Activated T-helper 1 cell treated with Interleukin-2 at 50 U/mL for 16 hours (primary cell): Measurements from ENCODE around the gene LIPT1.
"Not testable (repeated sequence)": the region's sequence is repeated elsewhere in the genome, so short reads cannot be mapped to it uniquely, and the experiment has no call there.

Source experiments
- DNase-seq: peaks from one replicate; pipeline ENCODE4 v3.0.0-alpha.2; 2020; ENCODE audit warnings: low read depth

LIPT1 gene

GRCh38 chr2:99180755-99181623 lies 26.2 kb downstream of the LIPT1 start, which contains the start of the genes MITD1 and MRPL30:
TSS of gene MITD1 (minus strand) at chr2:99181058. CDS start at chr2:99180981, 77 bp downstream.
TSS of gene MRPL30 (plus strand) at chr2:99181184. CDS start at chr2:99186204, 5,020 bp downstream.
- DNase-seq, result peak; percentile 83

GRCh38 chr2:99181624-99182000 lies 26.8 kb downstream of the LIPT1 start:
- no peak for DNase-seq

GRCh38 chr2:99183025-99183424 lies 28.3 kb downstream of the LIPT1 start:
- no peak for DNase-seq

GRCh38 chr2:99184811-99185210 lies 30.0 kb downstream of the LIPT1 start:
- no peak for DNase-seq

- no peak for DNase-seq
These were observed 32.2 kb downstream of the LIPT1 start for GRCh38 chr2:99187011-99187410.

GRCh38 chr2:99188357-99188756 lies 33.6 kb downstream of the LIPT1 start:
- no peak for DNase-seq

- DNase-seq, result no peak
These were observed 35.8 kb downstream of the LIPT1 start for GRCh38 chr2:99190548-99190947.

GRCh38 chr2:99192364-99192763 lies 37.6 kb downstream of the LIPT1 start:
- DNase-seq, result not testable (repeated sequence)

GRCh38 chr2:99198103-99198841 lies 43.5 kb downstream of the LIPT1 start:
- no peak for DNase-seq

- DNase-seq, result no peak
These were observed 45.5 kb downstream of the LIPT1 start for GRCh38 chr2:99200076-99200800.

GRCh38 chr2:99201959-99202678 lies 47.4 kb downstream of the LIPT1 start:
- DNase-seq, result no peak

- no peak for DNase-seq
These were observed 50.7 kb downstream of the LIPT1 start for GRCh38 chr2:99205491-99205890.
